ACC112 (cell line): ENCODE results near the gene LIMK2.

Experiments used
- H2AFZ ChIP-seq: fragments of 200-600 bp; sonication (generic); one replicate; pipeline ENCODE4 v1.6.0; 2017; ENCODE audit warnings: antibody characterized with exemption, low read length; ENCODE audit not compliant: unreplicated experiment
- H3K27ac ChIP-seq: fragments of 200-600 bp; sonication (generic); 2 replicates; pipeline ENCODE4 v1.5.1; 2014; ENCODE audit warnings: low read depth, mild to moderate bottlenecking, antibody characterized with exemption, low read length, moderate library complexity
- H3K27me3 ChIP-seq: fragments of 200-600 bp; sonication (generic); 2 replicates; pipeline ENCODE4 v1.6.1; 2014; ENCODE audit warnings: mild to moderate bottlenecking, antibody characterized with exemption, low read length, moderate library complexity, mixed read lengths; ENCODE audit not compliant: insufficient read depth
- H3K36me3 ChIP-seq: fragments of 200-600 bp; sonication (generic); 2 replicates; pipeline ENCODE4 v1.6.1; 2016; ENCODE audit warnings: mild to moderate bottlenecking, antibody characterized with exemption, low read length, moderate library complexity, mixed read lengths; ENCODE audit not compliant: insufficient read depth
- H3K4me1 ChIP-seq: fragments of 200-600 bp; sonication (generic); one replicate; pipeline ENCODE4 v1.6.1; 2016; ENCODE audit warnings: low read length, mixed read lengths; ENCODE audit not compliant: insufficient read depth, unreplicated experiment, control insufficient read depth
- H3K4me3 ChIP-seq: fragments of 200-600 bp; sonication (generic); 2 replicates; pipeline ENCODE4 v1.5.1; 2014; ENCODE audit warnings: mild to moderate bottlenecking, low read depth, low read length
- H3K79me2 ChIP-seq: fragments of 200-600 bp; sonication (generic); one replicate; pipeline ENCODE4 v1.6.0; 2016; ENCODE audit warnings: low read length; ENCODE audit not compliant: control insufficient read depth, unreplicated experiment, insufficient read depth

The LIMK2 gene

GRCh38 chr22:31274017-31274416, 61.9 kb downstream of the LIMK2 start:
- no peaks in the 10 kb centered on the region for H3K36me3 ChIP-seq

GRCh38 chr22:31275018-31275417, 62.9 kb downstream of the LIMK2 start:
- Histone ChIP-seq H3K4me3 (no peak overlapping the region), H2AFZ (no peak overlapping the region), H3K4me1 (no peaks in the 10 kb centered on the region), H3K79me2 (no peaks in the 10 kb centered on the region), H3K27ac (no peak overlapping the region), H3K36me3 (no peaks in the 10 kb centered on the region), H3K27me3 (no peaks in the 10 kb centered on the region)

More at GRCh38 chr22:31274017-31274416, 61.9 kb downstream of the LIMK2 start:
- Histone ChIP-seq H3K27me3 (no peaks in the 10 kb centered on the region), H3K79me2 (no peaks in the 10 kb centered on the region), H2AFZ (no peak overlapping the region), H3K4me3 (no peak overlapping the region), H3K27ac (no peak overlapping the region), H3K4me1 (no peaks in the 10 kb centered on the region)

- no peaks in the 10 kb centered on the region for H3K27me3 ChIP-seq
- no peaks in the 10 kb centered on the region for H3K79me2 ChIP-seq
- H3K27ac ChIP-seq = no peak overlapping the region
- no peak overlapping the region for H3K4me3 ChIP-seq
- H2AFZ ChIP-seq = no peak overlapping the region
- H3K4me1 ChIP-seq = no peaks in the 10 kb centered on the region
- H3K36me3 ChIP-seq = no peaks in the 10 kb centered on the region
These were observed 63.5 kb downstream of the LIMK2 start for GRCh38 chr22:31275576-31275975.

GRCh38 chr22:31276426-31277167, 64.5 kb downstream of the LIMK2 start:
- no peaks in the 10 kb centered on the region for H3K36me3 ChIP-seq
- H2AFZ ChIP-seq = no peak overlapping the region

GRCh38 chr22:31277741-31278140, 65.6 kb downstream of the LIMK2 start:
- no peaks in the 10 kb centered on the region for H3K36me3 ChIP-seq
- no peaks in the 10 kb centered on the region for H3K4me1 ChIP-seq
- H2AFZ ChIP-seq = no peak overlapping the region
- no peak overlapping the region for H3K4me3 ChIP-seq
- no peaks in the 10 kb centered on the region for H3K27me3 ChIP-seq
- H3K79me2 ChIP-seq = no peaks in the 10 kb centered on the region
- H3K27ac ChIP-seq = no peak overlapping the region

More at GRCh38 chr22:31276426-31277167, 64.5 kb downstream of the LIMK2 start:
- Histone ChIP-seq H3K27me3 (no peaks in the 10 kb centered on the region), H3K4me3 (no peak overlapping the region), H3K79me2 (no peaks in the 10 kb centered on the region), H3K4me1 (no peaks in the 10 kb centered on the region), H3K27ac (no peak overlapping the region)

GRCh38 chr22:31278151-31278621, 66.1 kb downstream of the LIMK2 start:
- Histone ChIP-seq H3K36me3 (no peaks in the 10 kb centered on the region), H3K27ac (no peak overlapping the region), H3K27me3 (no peaks in the 10 kb centered on the region), H3K79me2 (no peaks in the 10 kb centered on the region), H2AFZ (no peak overlapping the region), H3K4me3 (no peak overlapping the region), H3K4me1 (no peaks in the 10 kb centered on the region)

- Histone ChIP-seq H3K36me3 (no peaks in the 10 kb centered on the region), H3K27ac (no peak overlapping the region), H3K4me1 (no peaks in the 10 kb centered on the region), H3K79me2 (no peaks in the 10 kb centered on the region), H3K27me3 (no peaks in the 10 kb centered on the region), H2AFZ (no peak overlapping the region), H3K4me3 (no peak overlapping the region)
These were observed 66.7 kb downstream of the LIMK2 start for GRCh38 chr22:31278626-31279326.

- Histone ChIP-seq H3K36me3 (no peaks in the 10 kb centered on the region), H3K27me3 (no peaks in the 10 kb centered on the region), H3K4me1 (no peaks in the 10 kb centered on the region), H3K79me2 (no peaks in the 10 kb centered on the region), H3K4me3 (no peak overlapping the region), H2AFZ (no peak overlapping the region), H3K27ac (no peak overlapping the region)
These were observed 67.2 kb downstream of the LIMK2 start for GRCh38 chr22:31279327-31279669.

- no peak overlapping the region for H2AFZ ChIP-seq
- no peak overlapping the region for H3K4me3 ChIP-seq
- no peaks in the 10 kb centered on the region for H3K4me1 ChIP-seq
- H3K27ac ChIP-seq = no peak overlapping the region
- H3K36me3 ChIP-seq = no peaks in the 10 kb centered on the region
- no peaks in the 10 kb centered on the region for H3K79me2 ChIP-seq
- no peaks in the 10 kb centered on the region for H3K27me3 ChIP-seq
These were observed 67.9 kb downstream of the LIMK2 start for GRCh38 chr22:31279821-31280505.

- no peaks in the 10 kb centered on the region for H3K36me3 ChIP-seq
- H3K4me1 ChIP-seq = no peaks in the 10 kb centered on the region
- no peak overlapping the region for H3K27ac ChIP-seq
- H2AFZ ChIP-seq = no peak overlapping the region
- H3K4me3 ChIP-seq = no peak overlapping the region
- no peaks in the 10 kb centered on the region for H3K79me2 ChIP-seq
- no peaks in the 10 kb centered on the region for H3K27me3 ChIP-seq
These were observed 69.6 kb downstream of the LIMK2 start for GRCh38 chr22:31281733-31282132.
